ENCODE data around the gene RBM25. TPM values are rescaled to one million over a fixed set of nuclear protein-coding genes. Genes with fewer than 3 reads are reported as not detected.

Gene RBM25
- total RNA-seq, 2 donors from 2014 or later, result 36.8 to 78.6 TPM

DNA sequence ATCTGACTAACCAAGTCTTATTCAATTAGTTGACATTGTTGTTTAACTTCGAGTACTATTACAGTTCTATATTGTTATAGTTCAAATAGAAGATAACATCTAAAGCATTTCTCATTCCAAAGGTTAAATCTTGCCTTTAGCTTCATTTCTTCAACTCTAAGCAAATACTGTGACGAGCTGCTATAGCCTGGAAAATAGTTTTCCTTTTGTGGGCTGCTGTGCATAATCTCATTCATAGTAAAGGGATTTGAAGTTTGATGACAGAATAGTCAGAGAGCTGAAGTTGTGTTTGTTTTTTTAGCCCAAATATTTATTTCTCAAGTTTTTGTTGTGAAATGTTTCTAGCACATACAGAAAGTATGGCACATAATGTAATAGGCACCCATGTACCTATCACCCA is 91.4 kb downstream of the RBM25 start:
- no peak overlapping the region for H3K4me3 ChIP-seq
- H3K27me3 ChIP-seq (replicated peaks; ENCODE audit: insufficient read depth), result no peaks in the 10 kb centered on the region
- H3K27ac ChIP-seq, result no peak overlapping the region
- no peaks in the 10 kb centered on the region for H3K36me3 ChIP-seq
- no peaks in the 10 kb centered on the region for H3K4me1 ChIP-seq (replicated peaks)
- intact Hi-C loops (cut with DNase I), result no loop called here
- TF ChIP-seq POLR2AphosphoS5 (IDR thresholded peaks at IDR 0.05) (no peak), CTCF (IDR thresholded peaks at IDR 0.05) (no peak), POLR2A (IDR thresholded peaks at IDR 0.05) (no peak)
- DNase-seq (ENCODE audit: low spot score), result no peak
- no peaks in the 10 kb centered on the region for H3K9me3 ChIP-seq
- 80% methylated on average over 2 of the region's 2 CpGs for WGBS

DNA sequence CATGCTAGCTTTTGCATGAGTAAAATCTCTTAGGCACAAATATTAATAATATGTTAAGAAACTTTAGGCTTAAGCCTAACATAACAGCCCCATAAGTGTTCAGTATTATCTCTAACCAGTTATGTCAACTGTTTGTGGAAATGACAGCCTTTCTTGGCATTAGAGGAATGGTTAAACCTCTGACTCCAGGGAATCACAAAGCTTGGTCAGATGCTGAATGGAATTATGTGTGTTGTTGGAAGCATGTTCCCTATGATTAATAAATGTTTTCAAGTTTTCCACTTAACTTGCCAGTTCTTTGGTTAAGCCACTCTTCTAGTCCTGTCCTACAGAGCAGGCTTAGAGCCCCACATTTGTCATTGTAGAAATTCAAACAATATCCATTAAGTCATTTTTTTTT is 94.9 kb downstream of the RBM25 start:
- no peaks in the 10 kb centered on the region for H3K9me3 ChIP-seq
- no peaks in the 10 kb centered on the region for H3K36me3 ChIP-seq
- intact Hi-C loops (cut with DNase I), result no loop called here
- no peak for DNase-seq (ENCODE audit: low spot score)
- no peaks in the 10 kb centered on the region for H3K27me3 ChIP-seq (replicated peaks; ENCODE audit: insufficient read depth)
- H3K4me3 ChIP-seq, result no peak overlapping the region
- no peak overlapping the region for H3K27ac ChIP-seq
- no peaks in the 10 kb centered on the region for H3K4me1 ChIP-seq (replicated peaks)
- no peak for TF ChIP-seq POLR2AphosphoS5 (IDR thresholded peaks at IDR 0.05)
- TF ChIP-seq CTCF (IDR thresholded peaks at IDR 0.05), result no peak
- no peak for TF ChIP-seq POLR2A (IDR thresholded peaks at IDR 0.05)

- 87% methylated on average over 11 of the region's 11 CpGs for WGBS
- no peak for DNase-seq (ENCODE audit: low spot score)
Observed at GRCh38 chr14:73162251-73162650, 103.9 kb downstream of the RBM25 start.

GRCh38 chr14:73166399-73166798 is 108.1 kb downstream of the RBM25 start:
- no peaks in the 10 kb centered on the region for H3K36me3 ChIP-seq
- H3K9me3 ChIP-seq, result no peaks in the 10 kb centered on the region
- TF ChIP-seq POLR2AphosphoS5 (IDR thresholded peaks at IDR 0.05) (no peak), POLR2A (IDR thresholded peaks at IDR 0.05) (no peak), CTCF (IDR thresholded peaks at IDR 0.05) (no peak)
- no peak for DNase-seq (ENCODE audit: low spot score)
- H3K27ac ChIP-seq, result no peak overlapping the region
- no peak overlapping the region for H3K4me3 ChIP-seq
- WGBS, result 80% methylated on average over 1 of the region's 1 CpG
- H3K27me3 ChIP-seq (replicated peaks; ENCODE audit: insufficient read depth), result no peaks in the 10 kb centered on the region
- no peaks in the 10 kb centered on the region for H3K4me1 ChIP-seq (replicated peaks)
- intact Hi-C loops (cut with DNase I), result no loop called here

More at GRCh38 chr14:73162251-73162650, 103.9 kb downstream of the RBM25 start:
- TF ChIP-seq POLR2A (IDR thresholded peaks at IDR 0.05), result no peak
- no peak for TF ChIP-seq CTCF (IDR thresholded peaks at IDR 0.05)
- TF ChIP-seq POLR2AphosphoS5 (IDR thresholded peaks at IDR 0.05), result no peak
- intact Hi-C loops (cut with DNase I), result no loop called here
- no peaks in the 10 kb centered on the region for H3K36me3 ChIP-seq
- no peaks in the 10 kb centered on the region for H3K4me1 ChIP-seq (replicated peaks)
- no peaks in the 10 kb centered on the region for H3K27me3 ChIP-seq (replicated peaks; ENCODE audit: insufficient read depth)
- no peaks in the 10 kb centered on the region for H3K9me3 ChIP-seq
- H3K27ac ChIP-seq, result no peak overlapping the region
- H3K4me3 ChIP-seq, result no peak overlapping the region

DNA sequence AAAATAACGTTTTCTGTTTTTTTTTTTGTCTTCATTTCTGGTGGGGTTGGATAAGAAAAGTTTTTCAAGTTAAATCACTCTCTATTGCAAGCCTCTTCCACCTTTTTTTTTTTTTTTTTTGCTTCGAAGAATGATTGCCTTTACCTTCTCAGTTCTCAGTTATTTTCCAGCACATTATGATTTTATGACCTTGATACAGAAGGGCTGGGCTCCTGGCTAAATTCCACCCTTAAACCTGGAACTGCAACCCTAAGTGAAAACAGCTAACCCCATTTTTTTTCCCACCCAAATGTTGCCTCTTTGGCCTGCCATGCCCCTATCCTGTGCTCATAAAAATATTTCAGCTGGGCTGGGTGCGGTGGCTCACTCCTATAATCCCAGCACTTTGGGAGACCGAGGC is 109.4 kb downstream of the RBM25 start:
- H3K4me1 ChIP-seq (replicated peaks), result no peaks in the 10 kb centered on the region
- H3K36me3 ChIP-seq, result no peaks in the 10 kb centered on the region
- DNase-seq (ENCODE audit: low spot score), result no peak
- H3K4me3 ChIP-seq, result no peak overlapping the region
- 81% methylated on average over 4 of the region's 4 CpGs for WGBS
- no peaks in the 10 kb centered on the region for H3K27me3 ChIP-seq (replicated peaks; ENCODE audit: insufficient read depth)
- H3K27ac ChIP-seq, result no peak overlapping the region
- intact Hi-C loops (cut with DNase I), result no loop called here
- H3K9me3 ChIP-seq, result no peaks in the 10 kb centered on the region
- no peak for TF ChIP-seq CTCF (IDR thresholded peaks at IDR 0.05)
- TF ChIP-seq POLR2A (IDR thresholded peaks at IDR 0.05), result no peak
- TF ChIP-seq POLR2AphosphoS5 (IDR thresholded peaks at IDR 0.05), result no peak
